Measurements from ENCODE around the gene XPC. TPM values are rescaled to one million over a fixed set of nuclear protein-coding genes. Genes with fewer than 3 reads are reported as not detected.
"Not testable (repeated sequence)": the region's sequence is repeated elsewhere in the genome, so short reads cannot be mapped to it uniquely, and the experiment has no call there.

Gene XPC
- total RNA-seq, 1 experiment from 2014 or later: 34.9 TPM

DNA sequence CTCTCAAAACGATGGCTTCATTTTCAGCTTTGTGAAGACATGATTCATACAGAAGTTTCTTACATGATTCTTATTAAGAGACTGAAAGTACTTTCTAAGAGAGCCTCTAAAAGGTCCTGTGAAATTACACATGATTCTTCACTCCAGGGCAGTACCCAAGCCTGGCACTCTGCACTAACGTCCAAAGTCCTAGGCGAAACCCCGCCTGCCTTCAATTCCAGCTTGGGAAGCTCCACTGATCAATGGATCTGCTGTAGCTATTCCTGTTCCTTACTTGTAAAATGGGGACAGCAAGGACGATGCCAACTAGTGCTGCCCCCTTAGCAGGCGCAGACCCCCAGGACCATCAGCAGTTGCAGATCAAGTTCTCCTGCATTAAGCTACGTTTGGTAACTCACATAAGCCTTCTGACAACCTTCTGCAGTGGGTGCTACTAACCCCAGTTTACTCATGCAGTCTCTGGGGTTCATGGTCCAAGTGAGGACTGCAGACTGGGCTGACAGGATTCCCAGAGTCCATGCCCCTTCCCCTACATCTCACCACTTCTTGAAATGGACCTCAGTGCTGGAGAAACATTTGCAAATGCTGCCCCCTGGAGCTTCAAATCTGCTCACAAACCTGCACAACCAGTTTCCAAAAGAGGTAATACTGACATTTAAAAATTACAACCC lies 64.3 kb downstream of the XPC start (continued):
- TF ChIP-seq, protein P1, sequence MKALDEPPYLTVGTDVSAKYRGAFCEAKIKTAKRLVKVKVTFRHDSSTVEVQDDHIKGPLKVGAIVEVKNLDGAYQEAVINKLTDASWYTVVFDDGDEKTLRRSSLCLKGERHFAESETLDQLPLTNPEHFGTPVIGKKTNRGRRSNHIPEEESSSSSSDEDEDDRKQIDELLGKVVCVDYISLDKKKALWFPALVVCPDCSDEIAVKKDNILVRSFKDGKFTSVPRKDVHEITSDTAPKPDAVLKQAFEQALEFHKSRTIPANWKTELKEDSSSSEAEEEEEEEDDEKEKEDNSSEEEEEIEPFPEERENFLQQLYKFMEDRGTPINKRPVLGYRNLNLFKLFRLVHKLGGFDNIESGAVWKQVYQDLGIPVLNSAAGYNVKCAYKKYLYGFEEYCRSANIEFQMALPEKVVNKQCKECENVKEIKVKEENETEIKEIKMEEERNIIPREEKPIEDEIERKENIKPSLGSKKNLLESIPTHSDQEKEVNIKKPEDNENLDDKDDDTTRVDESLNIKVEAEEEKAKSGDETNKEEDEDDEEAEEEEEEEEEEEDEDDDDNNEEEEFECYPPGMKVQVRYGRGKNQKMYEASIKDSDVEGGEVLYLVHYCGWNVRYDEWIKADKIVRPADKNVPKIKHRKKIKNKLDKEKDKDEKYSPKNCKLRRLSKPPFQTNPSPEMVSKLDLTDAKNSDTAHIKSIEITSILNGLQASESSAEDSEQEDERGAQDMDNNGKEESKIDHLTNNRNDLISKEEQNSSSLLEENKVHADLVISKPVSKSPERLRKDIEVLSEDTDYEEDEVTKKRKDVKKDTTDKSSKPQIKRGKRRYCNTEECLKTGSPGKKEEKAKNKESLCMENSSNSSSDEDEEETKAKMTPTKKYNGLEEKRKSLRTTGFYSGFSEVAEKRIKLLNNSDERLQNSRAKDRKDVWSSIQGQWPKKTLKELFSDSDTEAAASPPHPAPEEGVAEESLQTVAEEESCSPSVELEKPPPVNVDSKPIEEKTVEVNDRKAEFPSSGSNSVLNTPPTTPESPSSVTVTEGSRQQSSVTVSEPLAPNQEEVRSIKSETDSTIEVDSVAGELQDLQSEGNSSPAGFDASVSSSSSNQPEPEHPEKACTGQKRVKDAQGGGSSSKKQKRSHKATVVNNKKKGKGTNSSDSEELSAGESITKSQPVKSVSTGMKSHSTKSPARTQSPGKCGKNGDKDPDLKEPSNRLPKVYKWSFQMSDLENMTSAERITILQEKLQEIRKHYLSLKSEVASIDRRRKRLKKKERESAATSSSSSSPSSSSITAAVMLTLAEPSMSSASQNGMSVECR (CRISPR knock-in tag; IDR thresholded peaks at IDR 0.05; ENCODE audit: borderline replicate concordance): no peak
- no peak for TF ChIP-seq NR1H2 (CRISPR knock-in tag; IDR thresholded peaks at IDR 0.05)

DNA sequence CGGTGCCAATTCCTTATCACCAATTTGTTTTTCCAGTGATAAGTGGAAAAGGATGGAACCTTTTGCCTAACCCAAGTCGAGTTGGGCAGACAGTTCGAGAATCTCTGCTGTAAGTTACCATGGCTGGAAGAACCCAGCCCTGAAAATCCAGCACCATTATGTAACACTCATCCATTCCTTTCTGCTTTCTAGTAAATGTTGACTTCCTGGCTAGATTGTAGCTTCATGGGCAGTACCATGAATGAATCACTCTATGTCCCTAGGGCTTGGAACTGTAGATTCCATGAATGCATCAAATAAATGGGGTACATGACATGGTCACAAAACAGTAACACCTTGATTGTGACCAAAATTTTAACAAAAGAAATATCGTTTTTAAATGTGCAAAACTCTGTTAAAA lies 67.7 kb downstream of the XPC start:
- ATAC-seq: no peak
- peaks cover 10% of the 10 kb centered on the region for H3K4me1 Mint-ChIP-seq
- CTCF ChIA-PET: interaction anchor here (1.3 kb wide), 1 partner anchor 214 kb away, joined by 5 read pairs; no protein-coding TSS in a partner anchor
- POLR2A ChIA-PET: no interaction called here
- H3K9me3 Mint-ChIP-seq: no peaks in the 10 kb centered on the region
- no peak overlapping the region for H3K27ac Mint-ChIP-seq
- DNase-seq (ENCODE audit: low spot score): no peak
- no peaks in the 10 kb centered on the region; the same call in 1 of the 2 replicates for H3K27me3 Mint-ChIP-seq (ENCODE audit: low read depth)
- TF ChIP-seq ZNF138 (CRISPR knock-in tag; conservative IDR thresholded peaks at IDR 0.05) (no peak), HMGA2 (CRISPR knock-in tag; IDR thresholded peaks at IDR 0.05) (no peak)
- TF ChIP-seq, protein P2, sequence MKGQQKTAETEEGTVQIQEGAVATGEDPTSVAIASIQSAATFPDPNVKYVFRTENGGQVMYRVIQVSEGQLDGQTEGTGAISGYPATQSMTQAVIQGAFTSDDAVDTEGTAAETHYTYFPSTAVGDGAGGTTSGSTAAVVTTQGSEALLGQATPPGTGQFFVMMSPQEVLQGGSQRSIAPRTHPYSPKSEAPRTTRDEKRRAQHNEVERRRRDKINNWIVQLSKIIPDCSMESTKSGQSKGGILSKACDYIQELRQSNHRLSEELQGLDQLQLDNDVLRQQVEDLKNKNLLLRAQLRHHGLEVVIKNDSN (CRISPR knock-in tag; IDR thresholded peaks at IDR 0.05): no peak
- TF ChIP-seq, protein P3, sequence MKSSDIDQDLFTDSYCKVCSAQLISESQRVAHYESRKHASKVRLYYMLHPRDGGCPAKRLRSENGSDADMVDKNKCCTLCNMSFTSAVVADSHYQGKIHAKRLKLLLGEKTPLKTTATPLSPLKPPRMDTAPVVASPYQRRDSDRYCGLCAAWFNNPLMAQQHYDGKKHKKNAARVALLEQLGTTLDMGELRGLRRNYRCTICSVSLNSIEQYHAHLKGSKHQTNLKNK (CRISPR knock-in tag; IDR thresholded peaks at IDR 0.05): no peak
- no peak overlapping the region for H3K4me3 Mint-ChIP-seq
- H3K36me3 Mint-ChIP-seq: peaks cover 29% of the 10 kb centered on the region

DNA sequence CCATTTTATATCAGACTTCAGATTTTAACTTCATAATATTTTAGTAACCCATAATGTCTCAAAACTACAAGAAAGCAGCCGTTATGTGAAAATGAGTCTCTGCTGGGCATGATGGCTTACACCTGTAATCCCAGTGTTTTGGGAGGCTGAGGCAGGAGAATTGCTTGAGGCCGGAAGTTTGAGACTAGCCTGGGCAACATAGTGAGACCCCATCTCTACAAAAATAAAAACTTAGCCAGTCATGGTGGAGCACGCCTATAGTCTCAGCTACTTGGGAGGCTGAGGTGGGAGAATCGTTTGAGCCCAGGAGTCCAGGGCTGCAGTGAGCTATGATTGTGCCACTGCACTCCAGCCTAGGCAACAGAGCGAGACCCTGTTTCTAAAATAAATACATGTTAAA lies 68.6 kb downstream of the XPC start:
- H3K27ac Mint-ChIP-seq; CTCF ChIA-PET; H3K4me1 Mint-ChIP-seq; H3K4me3 Mint-ChIP-seq; POLR2A ChIA-PET; DNase-seq (ENCODE audit: low spot score); H3K27me3 Mint-ChIP-seq (ENCODE audit: low read depth); ATAC-seq; H3K9me3 Mint-ChIP-seq: not testable (repeated sequence)
- peak; percentile 64 for TF ChIP-seq ZNF121 (CRISPR knock-in tag; IDR thresholded peaks at IDR 0.05)
- peaks cover 26% of the 10 kb centered on the region for H3K36me3 Mint-ChIP-seq

DNA sequence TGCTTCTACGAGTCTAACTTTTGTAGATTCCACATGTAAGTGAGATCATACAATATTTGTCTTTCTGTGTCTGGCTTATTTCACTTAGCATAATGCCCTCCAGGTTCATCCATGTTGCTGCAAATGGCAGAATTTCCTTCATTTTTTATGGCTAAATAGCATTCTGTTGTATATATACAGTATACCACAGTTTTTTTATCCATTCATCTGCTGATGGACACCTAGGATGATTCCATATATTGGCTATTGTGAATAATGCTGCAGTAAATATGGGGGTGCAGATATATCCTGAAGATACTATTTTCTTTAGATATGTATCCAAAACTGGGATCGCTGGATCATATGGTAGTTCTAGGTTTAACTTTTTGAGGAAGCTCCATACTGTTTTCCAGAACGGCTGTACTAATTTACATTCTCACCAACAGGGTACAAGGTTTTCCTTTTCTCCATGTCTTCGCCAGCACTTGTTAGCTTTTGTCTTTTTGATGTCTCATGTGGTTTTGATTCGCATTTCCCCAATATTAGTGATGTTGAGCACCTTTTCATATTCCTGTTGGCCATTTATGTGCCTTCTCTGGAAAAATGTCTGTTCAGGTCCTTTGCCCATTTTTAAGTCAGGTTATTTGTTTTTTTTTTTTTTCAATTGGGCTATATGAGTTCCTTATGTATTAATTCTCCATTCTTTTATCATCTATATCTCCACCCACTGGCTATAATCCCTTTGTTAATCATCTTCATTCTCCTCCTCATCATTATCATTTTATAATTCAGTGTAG lies 80.6 kb downstream of the XPC start:
- ChIA-PET CTCF (no interaction called here), POLR2A (no interaction called here)
- no peak for ATAC-seq
- Mint-ChIP-seq H3K36me3 (no peaks in the 10 kb centered on the region), H3K4me1 (peaks cover 1% of the 10 kb centered on the region; the same call in 1 of the 2 replicates), H3K9me3 (peaks cover 19% of the 10 kb centered on the region), H3K27me3 (ENCODE audit: low read depth) (peaks cover 11% of the 10 kb centered on the region), H3K27ac (no peak overlapping the region), H3K4me3 (no peak overlapping the region)
- TF ChIP-seq ZNF232 (CRISPR knock-in tag; IDR thresholded peaks at IDR 0.05): no peak
- DNase-seq (ENCODE audit: low spot score): no peak

DNA sequence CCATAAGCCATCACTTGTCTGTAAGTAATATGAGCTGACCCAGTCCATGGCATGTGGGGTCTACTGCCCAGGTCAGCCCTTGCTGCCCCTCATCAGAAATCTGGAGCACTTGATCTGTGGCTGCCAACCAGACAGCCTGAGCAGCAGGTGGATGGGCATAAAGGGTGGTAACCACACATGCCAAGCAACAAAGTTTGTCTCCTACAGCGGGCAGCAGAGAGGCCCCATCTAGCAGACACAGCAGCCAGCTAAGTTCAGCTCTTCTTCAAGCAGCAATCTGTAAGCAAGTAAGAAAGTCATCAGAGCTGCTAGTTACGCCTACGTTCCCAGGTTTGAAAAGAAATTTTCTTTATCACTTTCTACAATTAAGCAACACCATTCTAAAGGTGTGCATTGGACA lies 81.7 kb downstream of the XPC start:
- DNase-seq (ENCODE audit: low spot score) (no peak), ATAC-seq (no peak)
- no peak overlapping the region for H3K4me3 Mint-ChIP-seq
- H3K36me3 Mint-ChIP-seq: no peaks in the 10 kb centered on the region
- H3K27ac Mint-ChIP-seq: no peak overlapping the region
- peaks cover 19% of the 10 kb centered on the region for H3K9me3 Mint-ChIP-seq
- ChIA-PET CTCF (no interaction called here), POLR2A (no interaction called here)
- peaks cover 11% of the 10 kb centered on the region for H3K27me3 Mint-ChIP-seq (ENCODE audit: low read depth)
- H3K4me1 Mint-ChIP-seq: peaks cover 8% of the 10 kb centered on the region
- TF ChIP-seq ATF1 (CRISPR knock-in tag; IDR thresholded peaks at IDR 0.05): no peak
- no peak for TF ChIP-seq NFATC4 (CRISPR knock-in tag; IDR thresholded peaks at IDR 0.05)
- TF ChIP-seq ZNF423 (CRISPR knock-in tag; IDR thresholded peaks at IDR 0.05): no peak
- no peak for TF ChIP-seq RELA (CRISPR knock-in tag; IDR thresholded peaks at IDR 0.05; ENCODE audit: borderline replicate concordance)
- TF ChIP-seq, protein P4, sequence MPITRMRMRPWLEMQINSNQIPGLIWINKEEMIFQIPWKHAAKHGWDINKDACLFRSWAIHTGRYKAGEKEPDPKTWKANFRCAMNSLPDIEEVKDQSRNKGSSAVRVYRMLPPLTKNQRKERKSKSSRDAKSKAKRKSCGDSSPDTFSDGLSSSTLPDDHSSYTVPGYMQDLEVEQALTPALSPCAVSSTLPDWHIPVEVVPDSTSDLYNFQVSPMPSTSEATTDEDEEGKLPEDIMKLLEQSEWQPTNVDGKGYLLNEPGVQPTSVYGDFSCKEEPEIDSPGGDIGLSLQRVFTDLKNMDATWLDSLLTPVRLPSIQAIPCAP (CRISPR knock-in tag; IDR thresholded peaks at IDR 0.05): no peak
- no peak for TF ChIP-seq ESRRA (CRISPR knock-in tag; IDR thresholded peaks at IDR 0.05; ENCODE audit: borderline replicate concordance)
- TF ChIP-seq, protein P5, sequence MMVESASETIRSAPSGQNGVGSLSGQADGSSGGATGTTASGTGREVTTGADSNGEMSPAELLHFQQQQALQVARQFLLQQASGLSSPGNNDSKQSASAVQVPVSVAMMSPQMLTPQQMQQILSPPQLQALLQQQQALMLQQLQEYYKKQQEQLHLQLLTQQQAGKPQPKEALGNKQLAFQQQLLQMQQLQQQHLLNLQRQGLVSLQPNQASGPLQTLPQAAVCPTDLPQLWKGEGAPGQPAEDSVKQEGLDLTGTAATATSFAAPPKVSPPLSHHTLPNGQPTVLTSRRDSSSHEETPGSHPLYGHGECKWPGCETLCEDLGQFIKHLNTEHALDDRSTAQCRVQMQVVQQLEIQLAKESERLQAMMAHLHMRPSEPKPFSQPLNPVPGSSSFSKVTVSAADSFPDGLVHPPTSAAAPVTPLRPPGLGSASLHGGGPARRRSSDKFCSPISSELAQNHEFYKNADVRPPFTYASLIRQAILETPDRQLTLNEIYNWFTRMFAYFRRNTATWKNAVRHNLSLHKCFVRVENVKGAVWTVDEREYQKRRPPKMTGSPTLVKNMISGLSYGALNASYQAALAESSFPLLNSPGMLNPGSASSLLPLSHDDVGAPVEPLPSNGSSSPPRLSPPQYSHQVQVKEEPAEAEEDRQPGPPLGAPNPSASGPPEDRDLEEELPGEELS (CRISPR knock-in tag; IDR thresholded peaks at IDR 0.05): no peak
- TF ChIP-seq, protein P6, sequence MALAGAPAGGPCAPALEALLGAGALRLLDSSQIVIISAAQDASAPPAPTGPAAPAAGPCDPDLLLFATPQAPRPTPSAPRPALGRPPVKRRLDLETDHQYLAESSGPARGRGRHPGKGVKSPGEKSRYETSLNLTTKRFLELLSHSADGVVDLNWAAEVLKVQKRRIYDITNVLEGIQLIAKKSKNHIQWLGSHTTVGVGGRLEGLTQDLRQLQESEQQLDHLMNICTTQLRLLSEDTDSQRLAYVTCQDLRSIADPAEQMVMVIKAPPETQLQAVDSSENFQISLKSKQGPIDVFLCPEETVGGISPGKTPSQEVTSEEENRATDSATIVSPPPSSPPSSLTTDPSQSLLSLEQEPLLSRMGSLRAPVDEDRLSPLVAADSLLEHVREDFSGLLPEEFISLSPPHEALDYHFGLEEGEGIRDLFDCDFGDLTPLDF (CRISPR knock-in tag; IDR thresholded peaks at IDR 0.05): no peak
- TF ChIP-seq ZNF219 (CRISPR knock-in tag; IDR thresholded peaks at IDR 0.05; ENCODE audit: borderline replicate concordance): no peak

All from WTC11 (cell line).